HCT116 (cell line): ENCODE data around the gene RFTN1. TPM values are rescaled to one million over a fixed set of nuclear protein-coding genes. Genes with fewer than 3 reads are reported as not detected.

ENCODE experiments used
- ATAC-seq: fragments of 200-7000 bp; cut with Tn5 transposase; 2 replicates; pipeline ENCODE4 v1.9.1; 2020; ENCODE audit warnings: mild to moderate bottlenecking, moderate library complexity
- BruUV-seq: library from RNA; stranded (reverse); fragments of 400-500 nt; replicated peaks from 2 replicates; lab custom pipeline; 2021; lab: Mats Ljungman, UMichigan
- CTCF ChIA-PET: fragments of 300-600 bp; sonication (Branson Sonifier 250); formaldehyde crosslinking; loops from one replicate; lab custom pipeline; 2021; ENCODE audit warnings: antibody characterized with exemption; lab: Charles Lee
- POLR2A ChIA-PET: fragments of 300-600, 350-600 bp; sonication (Branson Sonifier 250); formaldehyde crosslinking; loops from one replicate; lab custom pipeline; 2021; ENCODE audit warnings: antibody characterized with exemption; lab: Charles Lee
- RAD21 ChIA-PET, 2 experiments: fragments of 300-600 bp; sonication (Branson Sonifier 250); formaldehyde crosslinking; loops; one replicate each; lab custom pipeline; 2023; ENCODE audit warnings: low total read pairs in 2 of 2; ENCODE audit not compliant: uncharacterized antibody in 2 of 2, unreplicated experiment in 2 of 2, low non-redundant PET in 1 of 2; lab: Charles Lee
- DNase-seq: peaks from one replicate; pipeline ENCODE4 v3.0.0-alpha.2; 2010; ENCODE audit warnings: low read depth, low spot score
- H2AFZ ChIP-seq: fragments of 200-600 bp; shearing (Covaris generic), sonication (generic); 2 replicates; pipeline ENCODE4 v1.6.1; 2017; ENCODE audit warnings: low read depth, mixed run types, mixed read lengths, antibody characterized with exemption, low read length; ENCODE audit not compliant: poor library complexity, severe bottlenecking
- H3K27ac ChIP-seq: 2 replicates; pipeline ENCODE4 v1.5.1; 2012; ENCODE audit warnings: low read depth, low read length
- H3K27me3 ChIP-seq: fragments of 200-600 bp; sonication (generic); 2 replicates; pipeline ENCODE4 v1.6.1; 2016; ENCODE audit warnings: mixed run types, low read length, mixed read lengths; ENCODE audit not compliant: insufficient read depth
- H3K36me3 ChIP-seq, 2 experiments: fragments of 200-500 bp in 1 of 2; fragments of 200-600 bp in 1 of 2; sonication (Bioruptor generic) in 1 of 2; sonication (generic) in 1 of 2; 2 replicates each; pipeline versions ENCODE4 v1.5.1 to v1.6.1; 2014 to 2016; ENCODE audit warnings: low read length in 2 of 2, inconsistent platforms in 1 of 2, mixed read lengths in 1 of 2, mixed run types in 1 of 2; ENCODE audit not compliant: insufficient read depth in 2 of 2, control insufficient read depth in 1 of 2
- H3K4me1 ChIP-seq, 2 experiments: fragments of 200-600 bp in 1 of 2; sonication (generic) in 1 of 2; 2 replicates each; pipeline versions ENCODE4 v1.5.1 to v1.6.1; 2012 to 2017; ENCODE audit warnings: low read length in 2 of 2, inconsistent platforms in 1 of 2, mild to moderate bottlenecking in 1 of 2, mixed read lengths in 1 of 2, mixed run types in 1 of 2, moderate library complexity in 1 of 2; ENCODE audit not compliant: insufficient read depth in 2 of 2, control insufficient read depth in 1 of 2
- H3K4me2 ChIP-seq: fragments of 200-600 bp; sonication (generic); 2 replicates; pipeline ENCODE4 v1.6.1; 2017; ENCODE audit warnings: mixed run types, low read length, mixed read lengths
- H3K4me3 ChIP-seq, 2 experiments: fragments of 200-600 bp in 1 of 2; sonication (generic) in 1 of 2; replicated peaks in 1 of 2; 2 replicates each; pipeline ENCODE4 v1.5.1; 2011 to 2016; ENCODE audit warnings: low read length in 2 of 2, control low read depth in 1 of 2, low read depth in 1 of 2, mild to moderate bottlenecking in 1 of 2, mixed read lengths in 1 of 2, mixed run types in 1 of 2
- H3K79me2 ChIP-seq: fragments of 200-600 bp; sonication (generic); 2 replicates; pipeline ENCODE4 v1.6.1; 2017; ENCODE audit warnings: mild to moderate bottlenecking, mixed run types, low read length, moderate library complexity, mixed read lengths; ENCODE audit not compliant: insufficient read depth
- H3K9ac ChIP-seq: fragments of 200-600 bp; sonication (generic); 2 replicates; pipeline ENCODE4 v1.6.1; 2016; ENCODE audit warnings: low read length, mixed read lengths
- H3K9me2 ChIP-seq: fragments of 200-600 bp; sonication (generic), shearing (Covaris generic); 2 replicates; pipeline ENCODE4 v1.6.1; 2017; ENCODE audit warnings: mixed run types, mild to moderate bottlenecking, moderate library complexity; ENCODE audit not compliant: insufficient read depth
- H3K9me3 ChIP-seq, 2 experiments: fragments of 200-500 bp in 1 of 2; fragments of 200-600 bp in 1 of 2; sonication (Bioruptor generic) in 1 of 2; sonication (generic) in 1 of 2; 2 replicates each; pipeline ENCODE4 v1.6.1; 2014 to 2017; ENCODE audit warnings: low read length in 2 of 2, mixed read lengths in 2 of 2, inconsistent platforms in 1 of 2, low read depth in 1 of 2, mild to moderate bottlenecking in 1 of 2, mixed run types in 1 of 2, moderate library complexity in 1 of 2; ENCODE audit not compliant: control insufficient read depth in 1 of 2, insufficient read depth in 1 of 2
- H4K20me1 ChIP-seq: fragments of 200-600 bp; sonication (generic), shearing (Covaris generic); 2 replicates; pipeline ENCODE4 v1.6.1; 2017; ENCODE audit warnings: mixed run types, mild to moderate bottlenecking, moderate library complexity; ENCODE audit not compliant: insufficient read depth
- CBX3 ChIP-seq: IDR thresholded peaks from 2 replicates; pipeline ENCODE4 v1.6.1; 2012; ENCODE audit warnings: low read depth
- EGR1 ChIP-seq: IDR thresholded peaks from 2 replicates; pipeline ENCODE4 v1.6.1; 2012; ENCODE audit warnings: low read depth
- EZH2 ChIP-seq: fragments of 200-600 bp; sonication (generic); IDR thresholded peaks from 2 replicates; pipeline ENCODE4 v1.6.1; 2017; ENCODE audit warnings: antibody characterized with exemption, mixed run types
- EZH2phosphoT487 ChIP-seq: fragments of 200-600 bp; IDR thresholded peaks from 2 replicates; pipeline ENCODE4 v1.6.1; 2018; ENCODE audit warnings: antibody characterized with exemption, borderline replicate concordance
- FOSL1 ChIP-seq: IDR thresholded peaks from 2 replicates; pipeline ENCODE4 v1.6.1; 2012; ENCODE audit warnings: low read depth
- MAX ChIP-seq: IDR thresholded peaks from 2 replicates; pipeline ENCODE4 v1.6.1; 2012
- POLR2AphosphoS5 ChIP-seq: IDR thresholded peaks from 2 replicates; pipeline ENCODE4 v1.6.1; 2011; ENCODE audit warnings: mild to moderate bottlenecking, low read depth, low read length, moderate library complexity
- RAD21 ChIP-seq: IDR thresholded peaks from 2 replicates; pipeline ENCODE4 v1.6.1; 2012; ENCODE audit warnings: low read depth, mild to moderate bottlenecking
- TCF7L2 ChIP-seq: IDR thresholded peaks from 2 replicates; pipeline ENCODE4 v1.7.0; 2011; ENCODE audit warnings: borderline replicate concordance, inconsistent platforms; ENCODE audit not compliant: insufficient read depth, insufficient read length; ENCODE audit errors: extremely low read depth
- YY1 ChIP-seq: IDR thresholded peaks from 2 replicates; pipeline ENCODE4 v1.6.1; 2011; ENCODE audit warnings: low read length, low read depth, moderate library complexity, mild to moderate bottlenecking; ENCODE audit not compliant: insufficient replicate concordance; ENCODE audit errors: extremely low read depth
- ZFX ChIP-seq: fragments of 450-650 bp; IDR thresholded peaks from 2 replicates; pipeline ENCODE4 v1.6.1; 2017
- intact Hi-C: fragments of 100-400 bp; cut with micrococcal nuclease; formaldehyde crosslinking; loops from 2 replicates; pipeline ENCODE4 v1.10.0; 2022
- total RNA-seq: library from RNA; stranded (reverse); gene quantifications from one replicate; pipeline ENCODE4 v1.2.1, GENCODE V29; 2021; ENCODE audit not compliant: unreplicated experiment
- TF ChIP-seq, protein P1 (sequence below), 3 experiments: fragments of 200-600 bp in 1 of 3; sonication (generic) in 1 of 3; IDR thresholded peaks in 2 of 3; conservative IDR thresholded peaks in 1 of 3; 2 replicates each; pipeline ENCODE4 v1.5.1; 2012 to 2017; ENCODE audit warnings: low read depth in 2 of 3, low read length in 2 of 3, antibody characterized with exemption in 1 of 3, borderline replicate concordance in 1 of 3, control low read depth in 1 of 3, mild to moderate bottlenecking in 1 of 3, mixed read lengths in 1 of 3, mixed run types in 1 of 3, moderate library complexity in 1 of 3; ENCODE audit not compliant: insufficient read depth in 1 of 3

The RFTN1 gene
- total RNA-seq, 1 experiment from 2014 or later, result 3.9 TPM

DNA sequence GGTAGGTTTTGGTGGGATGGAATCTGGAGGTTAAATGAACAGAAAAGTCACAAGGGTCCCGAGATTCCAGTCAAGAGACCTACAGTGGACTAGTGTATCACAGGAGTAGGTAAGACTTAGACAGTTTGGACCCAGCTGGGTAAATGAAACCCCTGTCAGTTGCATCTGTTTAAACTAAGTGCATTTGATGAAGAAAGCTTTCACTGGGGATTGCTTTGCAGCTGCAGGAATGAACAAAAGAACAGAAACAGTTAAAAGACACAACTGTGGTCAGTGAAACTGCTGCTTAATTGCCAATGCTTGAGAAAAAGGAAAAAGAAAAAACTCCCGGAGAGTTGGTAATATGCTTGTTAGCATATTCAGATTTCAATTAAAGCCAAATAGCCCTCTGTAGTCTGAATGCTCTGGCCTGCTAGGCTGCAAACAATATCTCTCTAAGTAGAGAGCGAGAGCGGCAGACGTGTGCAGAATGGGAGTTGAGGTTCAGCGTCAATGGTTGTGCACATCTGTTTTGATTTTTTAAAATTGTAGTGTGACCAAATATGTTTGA, 211.3 kb downstream of the RFTN1 start:
- ChIA-PET RAD21 (no interaction called here), CTCF (no interaction called here), POLR2A (no interaction called here)
- intact Hi-C loops, result no loop called here
- Histone ChIP-seq H3K9me2 (no peaks in the 10 kb centered on the region), H3K79me2 (no peaks in the 10 kb centered on the region; the same call in 1 of the 2 replicates), H3K9ac (no peak overlapping the region), H3K27me3 (no peaks in the 10 kb centered on the region), H3K9me3 (no peaks in the 10 kb centered on the region), H3K4me2 (no peak overlapping the region), H3K4me3 (no peak overlapping the region), H4K20me1 (no peaks in the 10 kb centered on the region), H3K36me3 (peaks cover 0 to 9% of the 10 kb centered on the region in 2 experiments; a peak in 2 of 4 replicates), H3K27ac (no peak overlapping the region), H3K4me1 (no peaks in the 10 kb centered on the region), H2AFZ (no peak overlapping the region)
- no peak for DNase-seq
- no peak for ATAC-seq
- no TSS peak for BruUV-seq
- TF ChIP-seq, protein P1, sequence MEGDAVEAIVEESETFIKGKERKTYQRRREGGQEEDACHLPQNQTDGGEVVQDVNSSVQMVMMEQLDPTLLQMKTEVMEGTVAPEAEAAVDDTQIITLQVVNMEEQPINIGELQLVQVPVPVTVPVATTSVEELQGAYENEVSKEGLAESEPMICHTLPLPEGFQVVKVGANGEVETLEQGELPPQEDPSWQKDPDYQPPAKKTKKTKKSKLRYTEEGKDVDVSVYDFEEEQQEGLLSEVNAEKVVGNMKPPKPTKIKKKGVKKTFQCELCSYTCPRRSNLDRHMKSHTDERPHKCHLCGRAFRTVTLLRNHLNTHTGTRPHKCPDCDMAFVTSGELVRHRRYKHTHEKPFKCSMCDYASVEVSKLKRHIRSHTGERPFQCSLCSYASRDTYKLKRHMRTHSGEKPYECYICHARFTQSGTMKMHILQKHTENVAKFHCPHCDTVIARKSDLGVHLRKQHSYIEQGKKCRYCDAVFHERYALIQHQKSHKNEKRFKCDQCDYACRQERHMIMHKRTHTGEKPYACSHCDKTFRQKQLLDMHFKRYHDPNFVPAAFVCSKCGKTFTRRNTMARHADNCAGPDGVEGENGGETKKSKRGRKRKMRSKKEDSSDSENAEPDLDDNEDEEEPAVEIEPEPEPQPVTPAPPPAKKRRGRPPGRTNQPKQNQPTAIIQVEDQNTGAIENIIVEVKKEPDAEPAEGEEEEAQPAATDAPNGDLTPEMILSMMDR (IDR thresholded peaks at IDR 0.05 in 2 of 3, conservative IDR thresholded peaks at IDR 0.05 in 1 of 3; ENCODE audit: borderline replicate concordance in 1 of 3, insufficient read depth in 1 of 3, low read depth in 2 of 3, low read length in 2 of 3), result no peak
- TF ChIP-seq MAX (no peak), RAD21 (no peak), EZH2 (no peak), EGR1 (no peak), YY1 (no peak), FOSL1 (no peak), EZH2phosphoT487 (no peak), ZFX (no peak), TCF7L2 (no peak), CBX3 (no peak), POLR2AphosphoS5 (no peak)
